Upper lobe of left lung (tissue), 4 donors: ENCODE results near the gene AQP1.

Source experiments
- CTCF ChIP-seq, 6 experiments: fragments of 450-650 bp in 4 of 6; fragments of 200-600 bp in 2 of 6; sonication (generic) in 2 of 6; IDR thresholded peaks; one replicate each; pipeline ENCODE4 v1.5.1; 2016 to 2019; ENCODE audit warnings: antibody characterized with exemption in 6 of 6
- EP300 ChIP-seq, 4 donors: sonication (generic); formaldehyde crosslinking; IDR thresholded peaks; one replicate each; pipeline ENCODE4 v1.5.1; 2017; ENCODE audit warnings: antibody characterized with exemption in 4 of 4, control low read depth in 2 of 4
- POLR2A ChIP-seq, 4 donors: fragments of 450-650 bp; IDR thresholded peaks; one replicate each; pipeline ENCODE4 v1.5.1; 2016 to 2017; ENCODE audit warnings: antibody characterized with exemption in 4 of 4, mild to moderate bottlenecking in 2 of 4
- POLR2AphosphoS5 ChIP-seq, 2 donors: sonication (generic); formaldehyde crosslinking; IDR thresholded peaks; one replicate each; pipeline ENCODE4 v1.5.1; 2017; ENCODE audit warnings: antibody characterized with exemption in 2 of 2

DNA sequence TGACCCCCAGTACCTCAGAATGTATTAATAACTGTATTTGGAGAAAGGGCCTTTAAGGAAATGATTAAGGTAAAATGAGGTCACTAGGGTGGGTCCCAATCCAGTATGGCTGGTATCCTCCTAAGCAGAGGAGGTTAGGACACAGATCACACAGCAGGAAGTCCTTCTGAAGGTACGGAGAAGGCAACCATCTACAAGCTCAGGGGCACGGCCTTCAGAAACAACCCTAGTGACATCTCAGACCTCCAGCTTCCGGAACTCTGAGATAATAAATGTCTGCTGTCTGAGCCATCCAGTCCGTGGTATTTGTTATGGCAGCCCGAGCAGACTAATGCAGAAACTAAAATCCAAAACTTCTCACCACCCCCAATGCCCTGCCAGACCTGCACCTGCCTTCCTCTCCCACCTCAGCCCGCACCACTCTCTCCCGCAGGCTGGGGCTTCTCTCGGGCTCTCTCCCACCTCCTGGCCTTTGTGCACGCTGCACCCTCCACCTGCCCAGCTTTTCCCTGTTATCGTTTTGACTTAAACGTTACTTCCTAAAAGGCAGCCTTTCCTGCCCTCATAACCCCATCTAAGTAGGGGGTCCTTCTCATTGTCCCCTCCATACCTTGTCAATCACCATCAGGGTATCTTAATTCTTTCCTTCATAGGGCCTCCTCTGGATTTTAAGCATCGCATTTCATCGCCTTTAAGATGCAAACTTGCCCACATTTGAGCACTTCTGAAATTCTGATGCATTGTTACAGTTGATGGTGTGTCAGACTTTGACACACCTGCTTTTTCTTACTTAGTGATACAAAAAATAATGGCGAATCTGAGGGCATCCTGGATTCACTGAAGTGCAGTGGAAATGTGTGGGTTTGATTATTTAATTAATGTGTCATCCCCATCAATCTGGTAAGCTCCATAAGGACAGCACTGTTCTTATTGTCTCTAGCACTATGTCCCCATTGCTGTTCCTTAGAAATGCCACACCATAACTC is 32.2 kb upstream of the AQP1 start:
- TF ChIP-seq CTCF (IDR thresholded peaks at IDR 0.05), result no peak
- TF ChIP-seq POLR2AphosphoS5 (IDR thresholded peaks at IDR 0.05), result no peak
- TF ChIP-seq POLR2A (IDR thresholded peaks at IDR 0.05), result no peak
- TF ChIP-seq EP300 (IDR thresholded peaks at IDR 0.05), result no peak
